GM19438 (cell line): ENCODE measurements around the gene AGK.

ENCODE experiments used
- ATAC-seq: cut with Tn5 transposase; IDR thresholded peaks from one replicate; pipeline ENCODE4 v1.9.1; 2021; ENCODE audit warnings: low read depth; ENCODE audit not compliant: unreplicated experiment

AGK gene

GRCh38 chr7:141700848-141701371 lies 149.7 kb downstream of the AGK start:
- ATAC-seq, result no peak

- peak; percentile 82 for ATAC-seq
Measured at GRCh38 chr7:141701489-141702046, 150.4 kb downstream of the AGK start.

- peak; percentile 52 for ATAC-seq
Measured at GRCh38 chr7:141702047-141702567, 150.9 kb downstream of the AGK start, which contains the start of gene DENND11. Gene DENND11, minus strand, starts transcription at chr7:141702166. Its CDS starts 13 bp downstream, at chr7:141702153.

GRCh38 chr7:141702892-141703291 lies 151.7 kb downstream of the AGK start:
- no peak for ATAC-seq

- no peak for ATAC-seq
Measured at GRCh38 chr7:141704112-141704511, 152.9 kb downstream of the AGK start.

GRCh38 chr7:141704741-141705140 lies 153.5 kb downstream of the AGK start:
- ATAC-seq, result no peak
